Frontal cortex (tissue), 4 donors: ENCODE measurements around the gene GSTM5. TPM values are rescaled to one million over a fixed set of nuclear protein-coding genes. Genes with fewer than 3 reads are reported as not detected.
"Not testable (repeated sequence)": the region's sequence is repeated elsewhere in the genome, so short reads cannot be mapped to it uniquely, and the experiment has no call there.

ENCODE experiments used
- DNase-seq, 2 donors: peaks; one replicate each; pipeline ENCODE4 v3.0.0; 2012; ENCODE audit warnings: low spot score in 2 of 2
- FAIRE-seq: peaks from 2 replicates; lab custom pipeline; 2012; peaks lifted over from hg19 to GRCh38; lab: Jason Lieb, UNC
- total RNA-seq: library from RNA; depleted of rRNA; stranded (reverse); fragments of >200 nt; gene quantifications from one replicate; pipeline ENCODE4 v1.2.3, GENCODE V29; 2014
- donor health status: control.
- donor health status: control.
- donor health status: control.

GSTM5 gene
- 3.7 TPM for total RNA-seq

DNA sequence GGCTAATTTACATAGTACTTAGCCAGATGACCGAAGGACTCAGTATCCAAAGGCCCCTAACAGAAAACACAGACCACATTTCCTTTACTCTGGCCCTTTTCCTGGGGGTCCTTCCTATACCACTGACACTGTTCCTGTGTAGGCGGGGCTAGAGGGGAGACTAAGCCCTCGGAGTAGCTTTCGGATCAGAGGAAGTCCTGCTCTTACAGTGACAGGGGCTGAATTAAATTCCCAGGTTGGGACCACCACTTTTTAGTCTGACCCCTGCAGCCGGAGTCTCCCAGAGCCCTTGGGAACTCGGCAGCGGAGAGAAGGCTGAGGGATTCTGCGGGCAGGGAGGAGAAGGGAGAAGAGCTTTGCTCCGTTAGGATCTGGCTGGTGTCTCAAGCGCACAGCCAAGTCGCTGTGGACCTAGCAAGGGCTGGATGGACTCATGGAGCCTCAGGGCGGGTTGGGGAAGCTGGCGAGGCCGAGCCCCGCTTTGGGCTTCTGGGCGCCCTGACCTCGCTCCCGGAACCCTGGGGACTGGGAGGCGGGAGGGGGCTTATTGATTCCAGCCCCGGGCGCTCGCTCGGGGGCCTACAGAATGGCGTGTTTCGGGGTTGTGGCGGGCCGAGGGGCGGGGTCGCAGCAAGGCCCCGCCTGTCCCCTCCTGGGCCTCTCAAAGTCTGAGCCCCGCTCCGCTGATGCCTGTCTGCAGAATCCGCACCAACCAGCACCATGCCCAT is at the start of gene GSTM5:
Gene GSTM5, plus strand, starts transcription at position 659 of the 728 bp plus-strand sequence. Its CDS starts 62 bp downstream, at position 721.
- DNase-seq, FAIRE-seq: not testable (repeated sequence)

DNA sequence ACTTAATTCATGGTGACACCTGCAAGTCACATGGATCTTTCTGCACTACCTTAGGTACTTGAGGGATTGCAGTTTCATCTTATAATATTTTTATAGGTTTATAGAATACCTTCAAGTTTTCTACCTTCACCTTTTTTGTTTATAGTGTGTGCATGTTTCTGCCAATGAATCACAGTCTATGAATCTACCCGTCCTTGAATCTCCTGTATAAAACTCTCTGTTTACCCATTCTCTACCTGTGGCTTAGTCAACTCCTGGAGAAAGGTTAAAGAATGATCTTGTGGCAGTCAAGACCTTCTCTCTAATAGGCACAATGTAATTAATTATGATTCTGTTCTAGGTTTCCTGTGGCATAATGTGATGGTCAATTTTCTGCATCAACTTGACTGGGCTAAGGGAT is 47.4 kb upstream of the GSTM5 start:
- FAIRE-seq (no peak), DNase-seq (no peak)

DNA sequence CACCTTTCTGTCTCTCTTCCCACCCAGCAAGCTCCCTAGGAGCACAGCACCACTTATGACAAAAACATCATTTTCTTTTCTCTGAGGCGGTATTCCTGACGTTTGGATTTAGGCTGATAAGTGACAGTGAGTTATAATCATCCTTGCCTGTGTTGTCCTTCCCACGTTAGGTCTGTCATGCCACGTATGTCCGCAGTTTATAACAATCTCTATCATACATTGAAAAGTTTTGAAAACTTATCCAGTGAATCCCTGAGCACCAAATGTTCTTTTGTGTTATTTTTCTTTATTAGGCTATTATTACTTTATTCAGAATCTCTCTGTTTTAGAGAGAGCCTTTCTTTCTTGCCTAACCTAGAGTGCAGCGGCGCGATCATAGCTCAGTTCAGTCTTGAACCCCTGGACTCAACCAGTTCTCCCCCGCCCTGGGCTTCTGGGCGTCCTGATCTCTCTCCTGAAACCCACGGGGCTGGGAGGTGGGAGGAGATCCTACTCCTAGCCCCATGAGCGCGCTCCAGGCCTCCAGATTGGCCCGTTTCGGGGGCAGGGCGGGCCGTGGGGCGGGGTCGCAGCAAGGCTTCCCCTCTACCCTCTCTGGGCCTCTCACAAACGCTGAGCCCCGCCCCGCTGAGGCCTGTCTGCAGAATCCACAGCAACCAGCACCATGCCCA is 44.5 kb upstream of the GSTM5 start, which contains the start of gene GSTM2:
Gene GSTM2, plus strand, starts transcription at position 606 of the 671 bp plus-strand sequence. Its CDS starts 59 bp downstream, at position 665.
- peak; percentile 57 to 78 for DNase-seq
- no peak for FAIRE-seq

DNA sequence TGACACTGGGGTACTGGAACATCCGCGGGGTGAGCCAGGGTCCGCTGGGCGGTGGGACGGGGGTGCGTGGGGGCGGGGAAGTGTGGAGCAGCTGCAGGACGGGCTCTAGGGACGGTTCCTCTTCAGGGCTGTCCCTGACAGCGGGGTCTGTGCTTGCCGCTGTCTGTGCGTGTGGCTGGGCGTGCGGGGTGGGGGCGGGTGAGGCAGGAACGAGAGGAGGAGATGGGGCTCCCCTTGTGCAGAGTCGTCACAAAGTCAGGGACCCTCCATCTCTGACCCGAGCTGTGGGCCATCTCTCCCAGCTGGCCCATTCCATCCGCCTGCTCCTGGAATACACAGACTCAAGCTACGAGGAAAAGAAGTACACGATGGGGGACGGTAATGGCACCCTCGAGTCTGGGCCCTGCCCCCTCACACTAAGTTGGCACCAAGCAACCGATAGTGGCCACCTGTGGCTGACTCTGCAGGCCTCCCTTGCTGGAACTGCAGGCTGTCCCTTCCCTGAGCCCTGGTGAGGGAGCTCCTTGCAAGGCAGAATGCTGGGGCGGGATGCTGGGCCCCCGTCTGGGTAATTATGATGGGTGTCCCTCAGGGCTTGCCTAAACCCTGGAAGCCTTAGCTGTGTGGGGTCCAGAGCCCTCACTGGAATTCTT is 43.8 kb upstream of the GSTM5 start:
- FAIRE-seq (no peak), DNase-seq (no peak)

DNA sequence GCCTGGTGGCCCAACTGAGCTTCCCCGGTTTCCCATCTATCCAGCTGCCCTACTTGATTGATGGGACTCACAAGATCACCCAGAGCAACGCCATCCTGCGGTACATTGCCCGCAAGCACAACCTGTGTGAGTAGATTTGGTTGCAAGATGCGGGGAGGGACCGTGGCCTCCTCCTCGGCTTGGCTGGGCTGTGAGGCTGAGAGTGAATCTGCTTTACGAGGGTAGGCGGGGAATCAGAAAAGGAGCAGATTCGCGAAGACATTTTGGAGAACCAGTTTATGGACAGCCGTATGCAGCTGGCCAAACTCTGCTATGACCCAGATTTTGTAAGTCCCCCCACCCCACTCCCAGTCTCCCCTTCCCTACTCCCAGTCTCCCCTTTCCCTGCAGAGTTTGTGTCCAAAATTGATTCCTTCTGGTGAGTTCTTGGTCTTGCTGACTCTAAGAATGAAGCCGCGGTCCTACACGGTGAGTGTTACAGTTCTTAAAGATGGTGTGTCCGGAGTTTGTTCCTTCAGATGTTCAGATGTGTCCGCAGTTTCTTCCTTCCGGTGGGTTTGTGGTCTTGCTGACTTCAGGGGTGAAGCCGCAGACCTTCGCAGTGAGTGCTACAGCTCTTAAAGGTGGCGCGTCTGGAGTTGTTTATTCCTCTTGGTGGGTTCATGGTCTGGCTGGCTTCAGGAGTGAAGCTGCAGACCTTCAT is 42.7 kb upstream of the GSTM5 start:
- FAIRE-seq: no peak
- no peak for DNase-seq

DNA sequence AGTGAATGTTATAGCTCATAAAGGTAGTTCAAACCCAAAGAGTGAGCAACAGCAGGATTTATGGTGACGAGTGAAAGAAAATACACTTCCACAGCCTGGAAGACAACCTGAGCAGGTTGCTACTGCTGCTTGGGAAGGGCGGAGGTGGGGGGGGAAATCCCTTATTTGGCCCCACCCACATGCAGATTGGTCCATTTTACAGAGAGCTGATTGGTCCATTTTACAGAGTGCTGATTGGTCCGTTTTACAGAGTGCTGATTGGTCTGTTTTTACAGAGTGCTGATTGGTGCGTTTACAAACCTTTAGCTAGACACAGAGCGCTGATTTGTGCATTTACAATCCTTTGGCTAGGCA is 42.1 kb upstream of the GSTM5 start:
- not testable (repeated sequence) for FAIRE-seq

DNA sequence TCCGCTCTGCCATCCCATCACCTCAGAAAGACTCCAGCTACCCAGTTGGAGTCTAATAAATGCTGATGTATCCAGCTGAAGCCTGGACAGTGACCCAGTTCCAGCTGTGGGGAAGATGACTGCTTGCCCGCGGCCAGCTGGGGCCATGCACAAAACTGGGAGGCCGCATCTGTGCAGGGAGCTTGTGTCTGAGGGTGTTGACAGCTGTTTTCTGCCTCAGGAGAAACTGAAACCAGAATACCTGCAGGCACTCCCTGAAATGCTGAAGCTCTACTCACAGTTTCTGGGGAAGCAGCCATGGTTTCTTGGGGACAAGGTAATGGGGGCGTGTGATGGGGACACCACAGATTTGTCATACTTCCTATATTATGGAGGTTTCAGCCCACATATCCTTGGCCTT is 41.0 kb upstream of the GSTM5 start:
- no peak for DNase-seq

More for the DNA sequence above, 42.1 kb upstream of the GSTM5 start:
- DNase-seq: not testable (repeated sequence)

DNA sequence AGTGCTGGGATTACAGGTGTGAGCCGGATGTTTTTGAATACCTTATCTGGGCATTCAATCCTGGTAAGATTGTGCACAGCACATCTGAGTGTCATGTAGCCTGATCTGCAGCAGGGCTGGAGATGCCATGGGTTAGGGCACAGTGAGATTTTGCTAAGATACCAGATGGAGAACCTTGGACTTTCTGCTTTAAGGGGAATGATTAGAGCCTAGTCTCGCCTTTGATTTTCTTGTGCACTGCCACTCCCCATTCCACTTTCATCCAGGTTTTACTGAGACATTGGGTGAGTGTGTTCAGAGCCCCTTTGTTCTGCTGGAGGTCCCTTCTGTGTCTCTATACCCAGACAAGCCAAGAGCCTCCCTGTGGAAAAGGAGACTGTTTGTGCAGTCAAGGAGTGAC is 38.2 kb upstream of the GSTM5 start:
- DNase-seq, FAIRE-seq: not testable (repeated sequence)

More for the DNA sequence above, 41.0 kb upstream of the GSTM5 start:
- no peak for FAIRE-seq

DNA sequence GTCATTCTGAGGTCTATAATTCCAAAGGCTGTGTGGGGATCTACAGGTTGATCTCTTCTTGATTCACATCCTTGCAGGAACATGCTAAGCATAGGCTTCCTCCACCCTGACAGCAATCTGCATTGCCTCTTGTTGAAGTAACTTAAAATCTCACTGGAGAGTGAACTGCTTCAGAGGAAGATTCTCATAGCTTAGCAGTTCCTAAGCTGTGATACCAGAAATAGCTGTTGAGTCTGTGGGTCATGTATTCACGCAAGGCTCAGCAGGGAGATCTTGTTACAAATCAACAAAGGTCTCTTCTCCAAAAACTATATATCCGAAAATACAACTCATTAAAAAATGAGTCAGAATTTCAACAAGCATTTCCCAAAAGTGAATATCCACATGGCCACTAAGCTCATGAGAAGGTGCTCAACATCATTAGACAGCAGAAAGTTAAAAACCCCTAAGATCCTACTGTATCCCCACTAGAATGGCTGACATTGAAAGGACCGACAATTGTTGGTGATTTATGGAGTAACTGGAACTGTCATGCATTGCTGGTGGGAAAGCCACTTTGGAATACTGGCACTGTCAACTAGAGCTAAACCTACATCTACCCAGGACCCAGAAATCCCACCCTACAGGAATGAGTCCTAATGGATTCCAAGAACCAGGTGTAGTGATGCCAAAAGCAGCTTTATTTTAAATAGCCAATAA is 35.2 kb upstream of the GSTM5 start:
- not testable (repeated sequence) for DNase-seq, FAIRE-seq

DNA sequence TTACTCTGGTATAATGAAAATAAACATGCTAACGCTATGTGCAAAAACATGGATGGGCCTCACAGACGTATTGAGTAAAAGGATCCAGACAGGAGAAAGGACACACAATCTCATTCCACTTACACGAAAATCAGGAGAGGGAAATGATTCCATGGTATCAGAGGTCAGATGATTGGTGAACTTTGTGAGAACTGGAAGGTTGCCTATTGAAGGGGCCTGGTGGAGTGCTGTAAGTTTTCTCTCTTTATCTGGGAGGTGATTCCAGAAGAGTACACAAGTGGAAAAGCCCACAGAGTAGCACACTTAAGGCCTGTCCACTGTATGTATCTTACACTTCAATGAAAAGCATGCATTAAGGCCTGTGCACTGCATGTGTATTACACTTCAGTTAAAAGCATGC is 34.6 kb upstream of the GSTM5 start:
- no peak for FAIRE-seq
- DNase-seq: no peak

DNA sequence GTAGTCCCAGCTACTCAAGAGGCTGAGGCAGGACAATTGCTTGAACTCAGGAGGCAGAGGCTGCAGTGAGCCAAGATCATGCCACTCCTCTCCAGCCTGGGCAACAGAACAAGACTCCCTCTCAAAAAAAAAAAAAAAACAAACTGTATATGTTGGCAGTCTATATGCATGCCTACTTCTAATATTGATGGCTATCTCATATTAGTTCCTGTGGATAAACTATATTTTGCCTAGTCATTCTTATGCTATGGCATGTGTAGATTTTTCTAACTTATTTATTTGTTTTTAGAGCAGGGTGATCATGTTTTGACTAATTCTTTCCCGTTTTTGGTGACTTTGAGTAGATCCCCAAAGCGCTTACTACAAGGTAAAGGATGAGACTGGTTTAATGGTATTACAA is 33.4 kb upstream of the GSTM5 start:
- FAIRE-seq, DNase-seq: not testable (repeated sequence)

DNA sequence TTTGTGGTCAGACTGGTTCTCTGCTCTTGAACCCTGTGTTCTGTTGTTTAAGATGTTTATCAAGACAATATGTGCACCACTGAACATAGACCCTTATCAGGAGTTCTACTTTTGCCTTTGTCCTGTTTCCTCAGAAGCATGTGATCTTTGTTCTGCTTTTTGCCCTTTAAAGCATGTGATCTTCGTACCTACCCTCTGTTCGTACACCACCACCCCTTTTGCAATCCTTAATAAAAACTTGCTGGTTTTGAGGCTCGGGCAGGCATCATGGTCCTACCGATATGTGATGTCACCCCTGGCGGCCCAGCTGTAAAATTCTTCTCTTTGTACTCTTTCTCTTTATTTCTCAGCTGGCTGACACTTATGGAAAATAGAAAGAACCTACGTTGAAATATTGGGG is 27.3 kb upstream of the GSTM5 start:
- not testable (repeated sequence) for FAIRE-seq

DNA sequence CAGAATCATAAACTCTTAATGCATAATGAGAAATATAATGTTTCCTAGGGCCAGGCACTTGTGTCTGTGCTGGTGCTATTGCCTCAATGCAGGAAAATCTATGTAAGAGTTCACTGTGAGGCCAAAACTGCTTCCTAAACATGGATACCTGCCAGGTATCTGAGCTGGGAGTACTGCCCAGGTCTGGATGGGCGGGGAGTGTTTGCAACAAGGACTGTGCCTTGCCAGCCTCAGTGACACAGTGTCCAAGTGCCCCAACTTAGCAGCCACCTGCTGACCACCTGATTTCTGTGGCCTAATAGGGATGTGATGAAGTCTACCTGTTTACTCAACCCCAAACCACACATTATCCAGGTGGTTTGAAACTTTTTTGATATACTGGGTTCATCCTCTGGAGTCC is 26.7 kb upstream of the GSTM5 start:
- not testable (repeated sequence) for DNase-seq, FAIRE-seq

More for the DNA sequence above, 27.3 kb upstream of the GSTM5 start:
- DNase-seq: not testable (repeated sequence)

DNA sequence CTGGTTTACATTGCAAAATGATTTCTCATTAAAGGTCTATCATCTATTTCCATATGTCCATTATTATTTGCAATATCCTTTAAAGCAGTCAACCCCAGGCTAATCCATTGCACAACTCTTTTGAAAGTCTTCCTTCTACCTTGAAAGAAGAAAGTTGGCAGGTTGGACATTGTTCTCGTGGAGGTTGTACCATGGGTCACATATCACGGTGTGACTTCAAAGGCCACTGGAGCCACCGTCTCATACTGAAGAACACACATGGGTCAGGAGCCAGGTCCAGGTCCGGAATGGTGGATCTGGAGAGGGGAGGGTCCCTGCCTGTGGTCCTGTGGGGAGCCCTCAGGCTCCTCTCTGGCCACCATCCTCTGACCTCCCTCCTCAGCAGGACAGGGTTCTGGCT is 26.2 kb upstream of the GSTM5 start:
- not testable (repeated sequence) for DNase-seq, FAIRE-seq

DNA sequence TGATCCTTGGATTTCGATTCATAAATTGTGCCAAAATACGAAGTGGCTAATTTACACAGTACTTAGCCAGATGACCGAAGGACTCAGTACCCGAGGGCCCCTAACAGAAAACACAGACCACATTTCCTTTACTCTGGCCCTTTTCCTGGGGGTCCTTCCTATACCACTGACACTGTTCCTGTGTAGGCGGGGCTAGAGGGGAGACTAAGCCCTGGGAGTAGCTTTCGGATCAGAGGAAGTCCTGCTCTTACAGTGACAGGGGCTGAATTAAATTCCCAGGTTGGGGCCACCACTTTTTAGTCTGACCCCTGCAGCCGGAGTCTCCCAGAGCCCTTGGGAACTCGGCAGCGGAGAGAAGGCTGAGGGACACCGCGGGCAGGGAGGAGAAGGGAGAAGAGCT is 24.9 kb upstream of the GSTM5 start:
- not testable (repeated sequence) for FAIRE-seq, DNase-seq

DNA sequence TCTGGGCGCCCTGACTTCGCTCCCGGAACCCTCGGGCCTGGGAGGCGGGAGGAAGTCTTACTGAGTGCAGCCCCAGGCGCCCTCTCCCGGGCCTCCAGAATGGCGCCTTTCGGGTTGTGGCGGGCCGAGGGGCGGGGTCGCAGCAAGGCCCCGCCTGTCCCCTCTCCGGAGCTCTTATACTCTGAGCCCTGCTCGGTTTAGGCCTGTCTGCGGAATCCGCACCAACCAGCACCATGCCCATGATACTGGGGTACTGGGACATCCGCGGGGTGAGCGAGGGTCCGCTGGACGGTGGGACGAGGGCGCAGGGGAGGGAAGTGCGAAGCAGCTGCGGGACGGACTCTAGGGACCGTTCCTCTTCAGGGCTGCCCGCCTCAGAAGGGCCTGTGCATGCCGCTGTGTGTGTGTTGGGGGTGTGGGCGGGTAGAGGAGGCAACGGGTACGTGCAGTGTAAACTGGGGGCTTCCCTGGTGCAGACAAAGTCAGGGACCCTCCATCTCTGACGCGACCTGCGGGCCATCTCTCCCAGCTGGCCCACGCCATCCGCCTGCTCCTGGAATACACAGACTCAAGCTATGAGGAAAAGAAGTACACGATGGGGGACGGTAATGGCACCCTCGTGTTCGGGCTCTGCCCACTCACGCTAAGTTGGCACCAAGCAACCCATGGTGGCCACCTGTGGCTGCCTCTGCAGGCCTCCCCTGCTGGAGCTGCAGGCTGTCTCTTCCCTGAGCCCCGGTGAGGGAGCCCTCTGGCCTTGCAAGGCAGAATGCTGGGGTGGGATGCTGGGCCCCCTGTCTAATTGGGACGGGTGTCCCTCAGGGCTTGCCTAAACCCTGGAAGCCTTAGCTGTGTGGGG is 24.2 kb upstream of the GSTM5 start, which contains the start of gene GSTM1:
Gene GSTM1, plus strand, starts transcription at position 177 of the 859 bp plus-strand sequence. Its CDS starts 57 bp downstream, at position 234.
- DNase-seq (no peak), FAIRE-seq (no peak)

DNA sequence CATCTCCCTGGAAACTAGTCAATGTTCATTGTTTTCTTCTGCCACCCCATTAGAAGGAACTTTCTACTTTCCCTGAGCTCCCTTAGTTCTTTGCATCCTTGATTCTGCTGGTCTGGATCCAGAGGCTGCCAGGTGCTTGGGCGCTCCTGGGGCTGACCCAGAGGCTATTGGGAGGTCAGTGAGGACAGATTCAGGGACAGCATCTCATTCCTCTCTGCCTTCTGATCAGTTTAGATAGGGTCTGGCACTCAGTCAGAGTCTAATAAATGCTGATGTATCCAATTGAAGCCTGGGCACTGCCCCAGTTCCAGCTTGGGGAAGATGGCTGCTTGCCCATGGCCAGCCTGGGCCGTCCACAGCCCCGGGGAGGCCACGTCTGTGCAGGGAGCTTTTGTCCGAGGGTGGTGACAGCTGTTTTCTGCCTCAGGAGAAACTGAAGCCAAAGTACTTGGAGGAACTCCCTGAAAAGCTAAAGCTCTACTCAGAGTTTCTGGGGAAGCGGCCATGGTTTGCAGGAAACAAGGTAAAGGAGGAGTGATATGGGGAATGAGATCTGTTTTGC is 22.1 kb upstream of the GSTM5 start:
- FAIRE-seq (no peak), DNase-seq (no peak)

DNA sequence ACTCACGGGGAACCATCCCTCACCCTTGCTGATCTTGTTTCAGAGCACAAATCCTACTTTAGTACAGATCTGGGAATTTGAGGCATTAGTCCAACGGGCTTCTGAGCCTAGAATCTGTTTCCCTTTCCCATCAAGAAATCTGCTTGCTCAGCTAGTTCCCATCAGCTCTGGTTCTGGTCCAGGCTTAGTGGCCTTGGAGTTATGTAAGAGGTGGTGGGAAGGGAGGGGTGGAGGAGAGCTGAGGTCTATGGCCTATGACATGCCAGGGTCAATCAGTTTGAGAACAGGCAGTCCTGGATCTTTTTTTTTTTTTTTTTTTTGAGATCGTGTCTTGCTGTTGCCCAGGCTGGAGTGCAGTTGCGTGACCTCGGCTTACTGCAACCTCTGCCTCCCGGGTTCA is 20.3 kb upstream of the GSTM5 start:
- no peak for FAIRE-seq

More for the DNA sequence above, 20.3 kb upstream of the GSTM5 start:
- DNase-seq: no peak
